Stimulated activated CD4-positive, alpha-beta T cell treated with anti-CD3 and anti-CD28 coated beads, Interleukin-1b, Interleukin-23, amount 100 ng/mL, for 4 hours (primary cell): ENCODE measurements around the gene OSBPL3.

Source experiments
- DNase-seq, 2 donors: peaks; one replicate each; pipeline ENCODE4 v3.0.0-alpha.2; 2020; ENCODE audit warnings: low read depth in 2 of 2

The OSBPL3 gene

GRCh38 chr7:24827589-24827988 is 152.4 kb downstream of the OSBPL3 start:
- no peak for DNase-seq

- no peak for DNase-seq
These were observed 153.0 kb downstream of the OSBPL3 start for GRCh38 chr7:24827027-24827426.

- DNase-seq: no peak
These were observed 153.3 kb downstream of the OSBPL3 start for GRCh38 chr7:24826662-24827020.

DNA sequence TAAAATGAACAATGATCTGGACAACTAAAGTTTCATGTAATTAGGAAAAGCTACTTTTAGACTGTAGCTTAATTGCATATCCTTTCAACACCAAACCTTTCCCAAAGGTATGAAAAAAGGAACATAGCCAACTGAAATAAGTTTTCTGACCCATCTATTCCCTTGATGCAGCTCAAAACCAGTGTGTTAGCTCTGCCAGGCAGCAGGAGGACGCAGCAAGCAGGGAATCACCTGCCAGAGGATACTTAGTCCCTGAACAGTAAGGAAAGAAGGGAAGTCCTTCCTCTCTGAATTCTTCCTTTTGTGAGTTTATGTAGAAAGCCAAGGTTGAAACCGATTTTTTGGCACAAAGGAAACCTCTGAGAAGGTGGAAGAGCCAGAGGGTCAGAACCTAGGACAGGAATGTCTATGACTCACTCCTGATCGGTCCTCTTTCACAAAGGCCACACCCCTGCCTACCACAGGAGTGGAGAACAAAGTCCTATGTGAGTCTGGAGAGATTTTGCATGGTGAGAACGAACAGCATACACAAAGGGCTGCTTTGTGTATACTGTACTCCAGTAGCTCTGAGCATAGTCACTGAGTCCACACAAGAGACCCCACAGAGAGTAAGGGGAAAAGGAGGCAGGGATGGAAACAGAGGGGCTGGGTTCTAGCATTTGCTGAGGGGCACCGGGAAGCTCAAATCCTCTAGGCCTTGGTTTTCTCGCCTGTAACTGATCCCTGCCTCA is 153.9 kb downstream of the OSBPL3 start:
- no peak for DNase-seq

DNA sequence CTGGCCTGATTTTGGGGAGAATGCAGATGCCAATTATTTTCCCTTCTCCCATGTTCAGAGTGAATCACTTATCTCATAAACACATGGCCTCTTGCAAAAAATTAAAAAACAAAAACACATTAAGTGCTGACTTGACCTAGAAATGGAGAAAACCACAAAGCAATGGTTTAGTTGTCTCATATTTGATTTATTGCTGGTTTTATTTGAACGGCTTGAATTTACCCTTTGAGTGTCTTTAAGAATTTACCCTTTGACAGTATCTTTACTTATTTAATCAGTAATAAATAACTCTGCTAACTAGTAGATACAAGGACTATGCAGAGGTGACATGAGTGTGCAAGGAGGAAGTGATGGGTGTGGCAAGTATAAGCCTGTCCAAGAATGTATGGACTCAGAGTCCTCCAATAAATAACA is 154.6 kb downstream of the OSBPL3 start:
- no peak for DNase-seq

DNA sequence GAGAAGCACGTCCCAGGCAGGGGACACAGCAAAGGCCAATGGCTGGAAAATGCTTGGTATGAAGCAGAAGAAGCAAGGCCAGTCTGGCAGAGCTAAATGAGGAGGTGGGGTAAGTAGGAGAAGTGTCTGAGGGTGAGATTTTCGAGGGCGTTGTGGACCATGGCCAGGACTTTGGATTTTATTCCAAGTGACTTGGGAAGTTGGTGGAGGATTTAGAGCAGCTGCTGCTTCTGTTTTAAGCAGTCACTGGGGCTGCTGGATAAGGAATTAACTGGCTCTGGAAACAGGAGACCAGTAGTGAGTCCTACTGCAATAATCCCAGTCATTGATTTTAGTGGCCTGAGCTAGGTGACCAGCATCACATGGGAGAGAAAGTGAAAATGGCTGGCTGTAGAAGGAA is 155.1 kb downstream of the OSBPL3 start:
- DNase-seq: no peak

- no peak for DNase-seq
These were observed 155.6 kb downstream of the OSBPL3 start for GRCh38 chr7:24824400-24824799.

GRCh38 chr7:24821754-24822054 is 158.3 kb downstream of the OSBPL3 start:
- DNase-seq: no peak

GRCh38 chr7:24821045-24821753 is 158.8 kb downstream of the OSBPL3 start:
- DNase-seq: peak; percentile 53 to 61

DNA sequence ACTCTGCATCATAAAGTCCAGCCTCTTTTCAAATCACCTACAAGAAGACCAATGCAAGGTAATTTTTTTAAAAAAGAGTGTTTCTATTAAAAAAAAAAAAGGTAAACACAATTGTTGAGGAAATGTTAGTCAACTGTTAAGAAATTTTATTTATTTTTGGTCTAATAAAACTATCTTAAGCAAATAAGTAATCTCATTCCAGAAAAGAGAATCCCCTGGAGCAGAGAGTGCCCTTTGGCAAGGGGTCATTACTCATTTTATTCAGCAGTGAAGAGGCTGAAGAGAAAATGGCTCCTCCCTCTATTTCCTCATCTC is 159.3 kb downstream of the OSBPL3 start:
- no peak for DNase-seq

DNA sequence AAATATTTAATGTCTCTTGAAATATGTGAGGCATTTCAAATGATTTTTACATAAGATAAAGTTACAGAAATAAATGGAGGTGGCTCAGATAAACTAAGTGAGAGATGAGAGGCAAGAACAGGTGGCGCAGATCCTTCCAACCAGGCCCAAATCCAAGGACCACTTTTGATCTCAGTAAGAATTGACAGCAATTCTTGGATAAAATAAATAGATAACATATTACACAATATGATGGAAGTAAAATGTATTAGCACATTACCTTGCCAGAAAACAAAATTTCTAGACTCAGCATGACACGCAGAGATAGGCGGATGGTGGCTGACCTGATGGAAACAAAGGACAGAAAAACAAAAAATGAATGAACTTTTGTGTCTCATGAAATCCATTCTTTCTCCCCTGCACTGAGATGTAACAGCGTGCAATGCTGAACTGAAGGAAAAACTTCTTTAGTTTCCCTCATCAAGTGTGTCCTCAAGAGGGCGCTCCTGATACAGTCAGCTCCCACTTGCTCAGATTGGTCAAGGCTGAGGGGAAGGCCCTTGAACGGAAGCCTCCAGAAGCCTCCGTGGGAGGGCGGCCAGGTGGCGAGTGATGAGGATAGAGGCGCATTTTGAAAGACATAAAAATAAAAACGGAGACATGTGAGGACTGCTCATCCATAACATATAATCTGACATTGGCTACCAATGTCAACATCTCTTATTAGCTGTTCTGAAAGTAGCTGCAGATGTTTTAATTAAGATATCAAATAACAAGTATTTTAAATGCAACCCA is 159.9 kb downstream of the OSBPL3 start:
- DNase-seq: peak; percentile 42 to 68

GRCh38 chr7:24817339-24817738 is 162.6 kb downstream of the OSBPL3 start:
- DNase-seq: no peak

DNA sequence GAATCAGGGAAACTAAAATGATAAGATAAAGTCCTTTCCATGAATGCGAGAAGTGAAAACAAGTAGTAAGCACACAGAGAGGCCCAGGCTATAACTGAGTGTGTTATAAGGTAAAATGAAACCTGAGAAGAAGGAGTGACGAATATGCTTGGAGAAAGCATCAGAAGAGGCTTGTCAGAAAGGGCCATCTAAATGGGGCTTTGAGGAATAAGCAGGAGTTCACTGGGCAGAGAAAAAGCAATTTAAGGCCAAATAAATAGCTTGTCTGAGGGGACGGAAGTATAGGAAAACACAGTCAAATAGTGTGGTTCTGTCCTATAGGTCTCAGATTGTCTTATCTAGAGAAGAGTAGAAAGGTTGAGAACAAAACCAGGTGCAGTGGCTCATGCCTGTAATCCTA is 163.1 kb downstream of the OSBPL3 start:
- no peak for DNase-seq

GRCh38 chr7:24812305-24812945 is 167.6 kb downstream of the OSBPL3 start:
- DNase-seq: peak; percentile 20 to 25

DNA sequence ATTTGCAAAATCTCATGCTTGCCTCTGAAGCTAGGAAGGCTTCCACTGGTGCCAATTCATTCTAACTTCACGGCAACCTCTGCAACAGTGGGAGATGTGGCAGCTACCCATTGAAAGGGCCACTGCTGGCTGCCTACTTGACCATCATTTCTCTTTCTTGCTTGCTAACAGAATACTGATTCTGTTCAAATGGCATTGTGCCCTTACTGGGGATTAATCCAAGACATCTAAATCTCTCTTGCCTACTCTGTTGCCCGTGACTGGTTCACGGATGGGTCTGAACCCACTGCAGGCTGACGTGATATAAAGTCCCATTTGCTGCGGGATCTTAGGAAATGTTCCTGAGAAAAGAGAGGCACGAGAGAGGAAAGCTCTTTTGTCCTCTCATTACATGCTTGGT is 171.5 kb downstream of the OSBPL3 start:
- no peak for DNase-seq

GRCh38 chr7:24802300-24802699 is 177.7 kb downstream of the OSBPL3 start:
- no peak for DNase-seq

DNA sequence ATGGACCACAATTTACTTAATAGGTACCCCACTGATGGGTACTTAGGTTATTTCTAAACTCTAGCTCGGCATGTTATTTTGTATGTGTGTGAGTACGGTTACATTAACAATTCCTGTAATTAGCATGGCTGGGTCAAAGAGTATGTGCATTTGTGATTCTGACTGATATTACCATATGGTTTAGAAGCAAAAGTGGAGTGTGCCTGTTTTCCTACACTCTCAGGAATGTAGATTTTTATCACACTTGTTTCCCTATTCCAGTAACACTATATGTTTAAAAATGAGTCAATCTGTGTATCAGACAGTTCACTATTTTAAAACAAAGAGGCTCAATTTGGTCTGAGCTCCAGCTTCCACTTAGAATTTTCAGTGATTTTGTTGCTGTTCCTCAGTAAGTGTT is 178.1 kb downstream of the OSBPL3 start:
- DNase-seq: no peak

GRCh38 chr7:24800667-24801066 is 179.3 kb downstream of the OSBPL3 start:
- DNase-seq: no peak

- no peak for DNase-seq
These were observed 179.9 kb downstream of the OSBPL3 start for GRCh38 chr7:24800073-24800472.

- no peak for DNase-seq
These were observed 180.5 kb downstream of the OSBPL3 start for GRCh38 chr7:24799506-24799905.

DNA sequence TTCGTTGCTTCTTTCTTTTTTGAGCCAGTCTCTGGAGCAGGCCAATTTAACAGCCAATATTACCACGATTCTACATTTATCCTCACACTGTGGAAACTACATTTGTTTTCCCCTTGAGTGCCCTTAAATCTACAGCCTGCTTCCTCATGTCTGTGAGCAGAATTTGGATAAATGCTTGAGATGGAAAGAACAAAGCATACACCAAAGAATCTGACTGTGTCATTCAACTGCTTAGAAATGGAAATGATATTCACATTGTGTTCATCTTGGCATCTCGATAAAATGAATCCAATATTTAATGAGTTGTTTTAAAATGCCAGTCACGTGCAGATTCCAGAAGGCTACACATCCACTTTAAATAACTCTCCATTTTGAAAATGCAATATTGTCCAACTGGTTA is 181.7 kb downstream of the OSBPL3 start:
- DNase-seq: no peak

GRCh38 chr7:24797270-24797669 is 182.7 kb downstream of the OSBPL3 start:
- no peak for DNase-seq

- DNase-seq: no peak
These were observed 184.6 kb downstream of the OSBPL3 start for GRCh38 chr7:24795407-24795767.
